Measurements from ENCODE around the gene ASXL3. TPM values are rescaled to one million over a fixed set of nuclear protein-coding genes. Genes with fewer than 3 reads are reported as not detected.

The ASXL3 gene
- total and polyA plus RNA-seq, 10 of the 15 experiments (the other 5 are each of a cell fraction or from before 2014, with no cell fraction given): 0.15 TPM; not detected in 9

- TF ChIP-seq PRDM15 (CRISPR knock-in tag; IDR thresholded peaks at IDR 0.05) (no peak), YBX1 (IDR thresholded peaks at IDR 0.05) (no peak), HCFC1 (IDR thresholded peaks at IDR 0.05; ENCODE audit: low read length) (no peak), SMAD1 (IDR thresholded peaks at IDR 0.05; ENCODE audit: low read depth, partially characterized antibody) (no peak), SUPT20H (IDR thresholded peaks at IDR 0.05; ENCODE audit: borderline replicate concordance, control insufficient read depth, low read depth, low read length) (no peak), RCOR1 (conservative IDR thresholded peaks at IDR 0.05; ENCODE audit: low read depth, low read length) (no peak), MTA3 (IDR thresholded peaks at IDR 0.05; ENCODE audit: borderline replicate concordance, low read length) (no peak), JUND (IDR thresholded peaks at IDR 0.05; ENCODE audit: low read depth, low read length) (no peak)
Observed at GRCh38 chr18:33750366-33750765, 172.3 kb downstream of the ASXL3 start (continued).

GRCh38 chr18:33751613-33752221 lies 173.7 kb downstream of the ASXL3 start:
- intact Hi-C loops (cut with micrococcal nuclease; ENCODE audit: unreplicated experiment): loop anchor here (10.0 kb wide), 1 partner anchor 1033 kb away; no protein-coding TSS in a partner anchor
- POLR2A ChIA-PET: no interaction called here
- BruUV-seq (replicated peaks): no TSS peak
- Histone ChIP-seq H3K9me3 (replicated peaks; ENCODE audit: control insufficient read depth, insufficient read depth, low read length) (no peaks in the 10 kb centered on the region), H3K36me3 (ENCODE audit: control insufficient read depth in 2 of 2, insufficient read depth in 2 of 2, low read length in 1 of 2) (no peaks in the 10 kb centered on the region), H3K9ac (ENCODE audit: control insufficient read depth, insufficient read depth, low read length) (no peak overlapping the region), H2AFZ (ENCODE audit: control insufficient read depth, low read depth, low read length) (no peak overlapping the region), H3K27ac (ENCODE audit: control insufficient read depth, insufficient read depth) (no peak overlapping the region), H3K27me3 (replicated peaks in 1 of 2; ENCODE audit: control insufficient read depth in 2 of 2, insufficient read depth in 2 of 2, low read length in 1 of 2) (no peaks in the 10 kb centered on the region), H4K20me1 (ENCODE audit: control insufficient read depth, insufficient read depth) (no peaks in the 10 kb centered on the region), H3K4me3 (no peak overlapping the region), H3K4me1 (ENCODE audit: control insufficient read depth, insufficient read depth, low read length) (no peaks in the 10 kb centered on the region), H3K4me2 (ENCODE audit: control insufficient read depth, insufficient read depth) (no peak overlapping the region), H3K79me2 (ENCODE audit: control insufficient read depth, insufficient read depth, low read length) (no peaks in the 10 kb centered on the region)
- 15% methylated on average over 4 of the region's 4 CpGs for WGBS (ENCODE audit: insufficient coverage, insufficient replicate concordance, low lambda C conversion rate, missing lambda C conversion rate)
- in situ Hi-C loops (cut with MboI): no loop called here
- RAD21 ChIA-PET (ENCODE audit: unreplicated experiment): interaction anchor here (1.0 to 1.4 kb wide), 2 partner anchors 10 to 572 kb away, joined by 3 read pairs; no protein-coding TSS in a partner anchor
- CTCF ChIA-PET: interaction anchor here (0.8 to 4.2 kb wide), 5 partner anchors 8 to 520 kb away, joined by 3 to 18 read pairs (median 4); no protein-coding TSS in a partner anchor
- SMC1A ChIA-PET (ENCODE audit: uncharacterized antibody, unreplicated experiment): interaction anchor here (0.8 to 1.0 kb wide), 2 partner anchors 13 to 16 kb away, joined by 3 to 4 read pairs; no protein-coding TSS in a partner anchor
- FAIRE-seq (no peak), ATAC-seq (peak; percentile 34; the same call in 1 of the 3 replicates), DNase-seq (ENCODE audit: low read depth, low spot score) (no peak)
- TF ChIP-seq ESRRA (IDR thresholded peaks at IDR 0.05; ENCODE audit: low read length) (no peak), RAD21 (IDR thresholded peaks at IDR 0.05; ENCODE audit: insufficient read depth, low read depth, low read length) (peak; percentile 37; the same call in 1 of the 2 replicates), RFX5 (IDR thresholded peaks at IDR 0.05; ENCODE audit: low read depth, low read length) (no peak), CTCF (IDR thresholded peaks at IDR 0.05 in 2 of 3, conservative IDR thresholded peaks at IDR 0.05 in 1 of 3; ENCODE audit: control insufficient read depth in 2 of 3, extremely low read depth in 1 of 3, insufficient read depth in 1 of 3, low read depth in 3 of 3, low read length in 3 of 3) (peak; percentile 31 to 49 (median 41); a peak in 4 of 6 replicates)
- TF ChIP-seq, protein P1, sequence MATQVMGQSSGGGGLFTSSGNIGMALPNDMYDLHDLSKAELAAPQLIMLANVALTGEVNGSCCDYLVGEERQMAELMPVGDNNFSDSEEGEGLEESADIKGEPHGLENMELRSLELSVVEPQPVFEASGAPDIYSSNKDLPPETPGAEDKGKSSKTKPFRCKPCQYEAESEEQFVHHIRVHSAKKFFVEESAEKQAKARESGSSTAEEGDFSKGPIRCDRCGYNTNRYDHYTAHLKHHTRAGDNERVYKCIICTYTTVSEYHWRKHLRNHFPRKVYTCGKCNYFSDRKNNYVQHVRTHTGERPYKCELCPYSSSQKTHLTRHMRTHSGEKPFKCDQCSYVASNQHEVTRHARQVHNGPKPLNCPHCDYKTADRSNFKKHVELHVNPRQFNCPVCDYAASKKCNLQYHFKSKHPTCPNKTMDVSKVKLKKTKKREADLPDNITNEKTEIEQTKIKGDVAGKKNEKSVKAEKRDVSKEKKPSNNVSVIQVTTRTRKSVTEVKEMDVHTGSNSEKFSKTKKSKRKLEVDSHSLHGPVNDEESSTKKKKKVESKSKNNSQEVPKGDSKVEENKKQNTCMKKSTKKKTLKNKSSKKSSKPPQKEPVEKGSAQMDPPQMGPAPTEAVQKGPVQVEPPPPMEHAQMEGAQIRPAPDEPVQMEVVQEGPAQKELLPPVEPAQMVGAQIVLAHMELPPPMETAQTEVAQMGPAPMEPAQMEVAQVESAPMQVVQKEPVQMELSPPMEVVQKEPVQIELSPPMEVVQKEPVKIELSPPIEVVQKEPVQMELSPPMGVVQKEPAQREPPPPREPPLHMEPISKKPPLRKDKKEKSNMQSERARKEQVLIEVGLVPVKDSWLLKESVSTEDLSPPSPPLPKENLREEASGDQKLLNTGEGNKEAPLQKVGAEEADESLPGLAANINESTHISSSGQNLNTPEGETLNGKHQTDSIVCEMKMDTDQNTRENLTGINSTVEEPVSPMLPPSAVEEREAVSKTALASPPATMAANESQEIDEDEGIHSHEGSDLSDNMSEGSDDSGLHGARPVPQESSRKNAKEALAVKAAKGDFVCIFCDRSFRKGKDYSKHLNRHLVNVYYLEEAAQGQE (IDR thresholded peaks at IDR 0.05; ENCODE audit: low read depth, low read length): no peak

Measured in GM12878 (cell line).